Measurements from ENCODE around the gene PES1.

GRCh38 chr22:30628491-30628890, 36.8 kb upstream of the PES1 start:
- TF ChIP-seq, protein P1, sequence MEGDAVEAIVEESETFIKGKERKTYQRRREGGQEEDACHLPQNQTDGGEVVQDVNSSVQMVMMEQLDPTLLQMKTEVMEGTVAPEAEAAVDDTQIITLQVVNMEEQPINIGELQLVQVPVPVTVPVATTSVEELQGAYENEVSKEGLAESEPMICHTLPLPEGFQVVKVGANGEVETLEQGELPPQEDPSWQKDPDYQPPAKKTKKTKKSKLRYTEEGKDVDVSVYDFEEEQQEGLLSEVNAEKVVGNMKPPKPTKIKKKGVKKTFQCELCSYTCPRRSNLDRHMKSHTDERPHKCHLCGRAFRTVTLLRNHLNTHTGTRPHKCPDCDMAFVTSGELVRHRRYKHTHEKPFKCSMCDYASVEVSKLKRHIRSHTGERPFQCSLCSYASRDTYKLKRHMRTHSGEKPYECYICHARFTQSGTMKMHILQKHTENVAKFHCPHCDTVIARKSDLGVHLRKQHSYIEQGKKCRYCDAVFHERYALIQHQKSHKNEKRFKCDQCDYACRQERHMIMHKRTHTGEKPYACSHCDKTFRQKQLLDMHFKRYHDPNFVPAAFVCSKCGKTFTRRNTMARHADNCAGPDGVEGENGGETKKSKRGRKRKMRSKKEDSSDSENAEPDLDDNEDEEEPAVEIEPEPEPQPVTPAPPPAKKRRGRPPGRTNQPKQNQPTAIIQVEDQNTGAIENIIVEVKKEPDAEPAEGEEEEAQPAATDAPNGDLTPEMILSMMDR (IDR thresholded peaks at IDR 0.05), result no peak
- TF ChIP-seq POLR2A (IDR thresholded peaks at IDR 0.05), result no peak

Data from heart left ventricle (tissue), 13 donors.